T-helper 2 cell treated with Interferon-gamma antibody and Interleukin-4, amounts not matched to agents 5 μg/mL and 100 μg/mL, for 36 hours (primary cell): ENCODE results near the gene PGLYRP2.
A peak's percentile ranks its signal among the peaks of the same experiment; 100 is the strongest.

Experiments
- DNase-seq: peaks from one replicate; pipeline ENCODE4 v3.0.0; 2021; ENCODE audit warnings: low spot score
- H3K27ac Mint-ChIP-seq: one replicate; pipeline ENCODE4 v1.8.0; 2021; ENCODE audit warnings: mild to moderate bottlenecking, mixed read lengths
- H3K27me3 Mint-ChIP-seq: one replicate; pipeline ENCODE4 v1.8.0; 2021; ENCODE audit warnings: low read depth, mixed read lengths
- H3K36me3 Mint-ChIP-seq: one replicate; pipeline ENCODE4 v1.8.0; 2021; ENCODE audit warnings: low read depth, mixed read lengths
- H3K4me1 Mint-ChIP-seq: one replicate; pipeline ENCODE4 v1.8.0; 2021; ENCODE audit warnings: low read depth, mixed read lengths
- H3K4me3 Mint-ChIP-seq: one replicate; pipeline ENCODE4 v1.8.0; 2022; ENCODE audit warnings: mild to moderate bottlenecking, moderate library complexity, mixed read lengths
- H3K9me3 Mint-ChIP-seq: one replicate; pipeline ENCODE4 v1.8.0; 2021; ENCODE audit warnings: mixed read lengths

The PGLYRP2 gene

GRCh38 chr19:15433519-15434069, 45.7 kb downstream of the PGLYRP2 start:
- Mint-ChIP-seq H3K9me3 (no peaks in the 10 kb centered on the region), H3K4me1 (peaks cover 24% of the 10 kb centered on the region), H3K27me3 (no peaks in the 10 kb centered on the region), H3K36me3 (peaks cover 10% of the 10 kb centered on the region), H3K4me3 (peak overlapping the region; percentile 88), H3K27ac (peak overlapping the region; percentile 92)
- DNase-seq: no peak

- Mint-ChIP-seq H3K9me3 (no peaks in the 10 kb centered on the region), H3K27ac (peak overlapping the region; percentile 92), H3K27me3 (no peaks in the 10 kb centered on the region), H3K4me1 (peaks cover 24% of the 10 kb centered on the region), H3K36me3 (peaks cover 10% of the 10 kb centered on the region), H3K4me3 (peak overlapping the region; percentile 88)
- DNase-seq: peak; percentile 95
Measured at GRCh38 chr19:15432629-15433518, 46.4 kb downstream of the PGLYRP2 start.

- DNase-seq: no peak
- Mint-ChIP-seq H3K36me3 (peaks cover 17% of the 10 kb centered on the region), H3K27ac (peak overlapping the region; percentile 94), H3K27me3 (no peaks in the 10 kb centered on the region), H3K4me3 (peak overlapping the region; percentile 95), H3K9me3 (no peaks in the 10 kb centered on the region), H3K4me1 (peaks cover 24% of the 10 kb centered on the region)
Measured at GRCh38 chr19:15432018-15432494, 47.2 kb downstream of the PGLYRP2 start.

- peaks cover 21% of the 10 kb centered on the region for H3K36me3 Mint-ChIP-seq
- H3K4me1 Mint-ChIP-seq: peaks cover 24% of the 10 kb centered on the region
- peak overlapping the region; percentile 95 for H3K4me3 Mint-ChIP-seq
- no peaks in the 10 kb centered on the region for H3K9me3 Mint-ChIP-seq
- no peak for DNase-seq
- H3K27me3 Mint-ChIP-seq: no peaks in the 10 kb centered on the region
- H3K27ac Mint-ChIP-seq: peak overlapping the region; percentile 94
Measured at GRCh38 chr19:15431396-15432017, 47.8 kb downstream of the PGLYRP2 start.

GRCh38 chr19:15430526-15431120, 48.7 kb downstream of the PGLYRP2 start:
- H3K9me3 Mint-ChIP-seq: no peaks in the 10 kb centered on the region
- H3K4me1 Mint-ChIP-seq: peaks cover 23% of the 10 kb centered on the region
- no peaks in the 10 kb centered on the region for H3K27me3 Mint-ChIP-seq
- H3K36me3 Mint-ChIP-seq: peaks cover 28% of the 10 kb centered on the region
- peak overlapping the region; percentile 16 for H3K27ac Mint-ChIP-seq
- peak overlapping the region; percentile 95 for H3K4me3 Mint-ChIP-seq
- DNase-seq: no peak

GRCh38 chr19:15429825-15430467, 49.4 kb downstream of the PGLYRP2 start:
- Mint-ChIP-seq H3K4me3 (peak overlapping the region; percentile 66), H3K4me1 (peaks cover 23% of the 10 kb centered on the region), H3K9me3 (no peaks in the 10 kb centered on the region), H3K36me3 (peaks cover 30% of the 10 kb centered on the region), H3K27me3 (no peaks in the 10 kb centered on the region), H3K27ac (no peak overlapping the region)
- no peak for DNase-seq

GRCh38 chr19:15428956-15429824, 50.1 kb downstream of the PGLYRP2 start:
- Mint-ChIP-seq H3K27me3 (no peaks in the 10 kb centered on the region), H3K27ac (no peak overlapping the region), H3K4me3 (no peak overlapping the region), H3K9me3 (no peaks in the 10 kb centered on the region), H3K4me1 (peaks cover 23% of the 10 kb centered on the region), H3K36me3 (peaks cover 34% of the 10 kb centered on the region)
- no peak for DNase-seq

- Mint-ChIP-seq H3K4me3 (no peak overlapping the region), H3K9me3 (peaks cover 5% of the 10 kb centered on the region), H3K36me3 (peaks cover 44% of the 10 kb centered on the region), H3K27ac (no peak overlapping the region), H3K27me3 (no peaks in the 10 kb centered on the region), H3K4me1 (peaks cover 18% of the 10 kb centered on the region)
- no peak for DNase-seq
Measured at GRCh38 chr19:15427991-15428471, 51.3 kb downstream of the PGLYRP2 start.

- DNase-seq: no peak
- Mint-ChIP-seq H3K9me3 (peaks cover 5% of the 10 kb centered on the region), H3K36me3 (peaks cover 51% of the 10 kb centered on the region), H3K4me3 (no peak overlapping the region), H3K27me3 (no peaks in the 10 kb centered on the region), H3K4me1 (peaks cover 16% of the 10 kb centered on the region), H3K27ac (no peak overlapping the region)
Measured at GRCh38 chr19:15427350-15427700, 52.0 kb downstream of the PGLYRP2 start.

GRCh38 chr19:15426485-15427349, 52.6 kb downstream of the PGLYRP2 start:
- Mint-ChIP-seq H3K4me3 (no peak overlapping the region), H3K9me3 (peaks cover 5% of the 10 kb centered on the region), H3K27me3 (no peaks in the 10 kb centered on the region), H3K4me1 (peaks cover 13% of the 10 kb centered on the region), H3K36me3 (peaks cover 52% of the 10 kb centered on the region), H3K27ac (no peak overlapping the region)
- no peak for DNase-seq

GRCh38 chr19:15425321-15425950, 53.9 kb downstream of the PGLYRP2 start:
- Mint-ChIP-seq H3K36me3 (peaks cover 45% of the 10 kb centered on the region), H3K4me3 (no peak overlapping the region), H3K4me1 (peaks cover 2% of the 10 kb centered on the region), H3K27ac (no peak overlapping the region), H3K9me3 (peaks cover 5% of the 10 kb centered on the region), H3K27me3 (no peaks in the 10 kb centered on the region)
- DNase-seq: no peak
